Stimulated activated CD4-positive, alpha-beta T cell treated with anti-CD3 and anti-CD28 coated beads, Interleukin-4, amount 100 ng/mL, for 48 hours (primary cell): ENCODE results near the gene PPFIBP1.

Source experiments
- DNase-seq, 2 donors: peaks; one replicate each; pipeline ENCODE4 v3.0.0-alpha.2; 2020; ENCODE audit warnings: low read depth in 2 of 2

Gene PPFIBP1

DNA sequence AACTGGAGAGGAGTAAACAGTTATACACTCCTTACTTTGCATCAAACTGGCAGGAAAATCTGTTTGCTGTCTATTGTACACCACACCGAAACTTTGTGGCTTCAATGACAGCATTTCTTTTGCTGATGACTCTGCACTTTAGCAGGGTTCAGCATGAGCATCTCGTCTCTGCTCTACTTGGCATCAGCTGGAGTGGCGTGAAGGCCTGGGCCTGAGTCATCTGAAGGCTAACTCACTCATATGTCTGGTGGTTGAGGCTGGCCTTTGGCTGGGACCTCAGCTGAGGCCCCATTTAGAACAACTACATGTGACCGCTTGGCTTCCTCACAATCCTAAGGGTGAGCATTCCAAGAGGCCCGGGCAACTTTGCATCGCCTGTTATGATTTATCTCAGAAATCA, 143.5 kb downstream of the PPFIBP1 start:
- DNase-seq, result peak in 1 of 2 donors; percentile 4

DNA sequence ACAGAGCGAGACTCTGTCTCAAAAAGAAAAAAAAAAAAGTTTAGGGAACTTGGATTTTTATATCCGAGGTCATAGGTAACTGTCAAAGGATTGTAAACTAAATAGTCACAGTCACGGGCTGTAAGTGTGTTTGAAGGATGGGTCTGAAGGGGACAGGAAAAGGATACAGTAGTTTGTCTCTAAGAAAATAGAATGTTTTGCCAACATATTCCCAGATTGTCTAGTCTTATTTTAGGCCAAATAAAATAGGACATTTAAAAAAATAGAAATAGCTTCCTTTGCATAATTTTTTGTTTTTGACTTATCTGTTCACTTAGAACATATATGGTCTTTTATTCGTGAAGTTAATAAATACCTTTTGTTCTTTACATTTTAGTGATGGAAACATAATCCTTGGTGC, 148.0 kb downstream of the PPFIBP1 start:
- DNase-seq, result no peak

DNA sequence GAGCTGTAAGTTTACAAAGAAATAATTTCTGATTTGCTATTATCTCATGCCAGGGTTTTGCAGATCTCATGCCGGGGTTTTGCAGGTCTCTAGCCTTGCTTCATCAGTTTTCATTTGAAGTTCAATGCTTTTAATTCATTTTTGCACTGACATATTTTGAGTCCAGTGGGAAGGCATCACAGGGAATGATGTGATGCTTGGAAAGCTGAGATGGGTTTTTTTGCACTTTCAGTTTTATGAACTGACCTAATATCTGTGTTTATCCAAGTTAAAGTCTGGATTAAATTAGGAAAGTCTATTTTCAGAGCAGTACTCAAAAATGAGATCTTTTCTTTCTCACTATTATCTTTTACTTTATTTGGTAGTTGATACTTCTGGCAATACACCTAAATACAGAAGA, 148.6 kb downstream of the PPFIBP1 start:
- no peak for DNase-seq

DNA sequence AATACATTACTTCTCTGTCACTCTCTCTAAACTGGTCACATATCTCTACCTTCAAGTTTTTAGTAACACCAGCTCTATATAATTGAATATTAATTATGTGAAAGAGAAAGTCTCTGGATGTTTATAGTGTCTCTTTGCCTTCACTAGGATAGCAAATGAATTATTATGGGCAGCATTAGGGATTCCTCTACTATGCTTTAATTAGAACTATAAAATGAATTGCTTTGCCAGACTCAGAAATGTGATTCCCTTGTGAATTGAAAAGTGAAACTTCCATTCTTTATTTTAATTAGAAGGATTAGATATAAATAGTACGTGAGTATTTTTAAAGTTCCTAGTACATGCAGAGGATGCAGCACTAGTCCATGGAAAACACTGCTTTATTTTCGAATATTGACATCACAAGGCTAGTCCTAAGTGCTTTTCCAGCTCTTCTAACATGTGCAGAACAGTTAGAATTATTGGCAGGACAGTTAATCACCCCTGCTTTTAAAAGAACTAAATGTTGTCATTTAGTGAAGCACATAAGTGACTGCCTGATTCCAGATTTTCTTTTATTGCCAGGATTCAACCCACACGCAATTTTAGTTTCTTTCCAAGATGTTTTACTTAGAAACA, 149.2 kb downstream of the PPFIBP1 start:
- DNase-seq, result no peak

DNA sequence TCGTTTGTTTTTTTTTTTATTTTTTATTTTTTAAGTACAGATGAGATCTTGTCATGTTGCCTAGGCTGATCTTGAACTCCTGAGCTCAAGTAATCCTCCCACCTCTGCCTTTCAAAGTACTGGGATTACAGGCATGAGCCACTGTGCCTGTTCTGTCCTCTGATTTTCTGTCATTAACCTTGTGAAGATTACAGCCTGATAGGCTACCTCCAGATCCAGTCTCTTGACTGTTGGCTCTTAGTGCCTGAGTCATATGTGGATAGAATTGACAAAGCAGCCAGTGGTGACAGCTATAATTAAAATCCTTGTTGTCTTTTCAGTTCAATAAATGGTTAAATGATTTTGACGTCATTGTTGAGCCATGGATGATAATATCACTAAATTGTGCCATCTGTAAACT, 151.0 kb downstream of the PPFIBP1 start:
- no peak for DNase-seq

DNA sequence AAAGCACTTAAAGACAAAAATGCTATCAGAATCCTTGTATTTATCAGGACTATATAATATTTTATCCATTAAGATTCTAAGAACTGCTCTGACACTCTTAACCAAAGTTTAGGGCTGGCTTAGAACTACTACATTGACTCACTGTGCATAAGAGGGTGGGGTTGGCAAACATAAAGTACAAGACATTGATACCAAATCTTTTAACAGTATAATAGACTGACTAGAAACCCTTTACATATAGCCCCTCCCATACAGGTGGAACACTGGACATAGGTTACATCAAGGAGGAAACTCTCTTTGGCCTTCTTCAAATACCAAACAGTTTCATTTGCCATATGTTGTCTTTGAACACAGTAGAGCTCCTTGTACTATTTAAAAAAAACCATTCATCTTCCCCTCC, 156.6 kb downstream of the PPFIBP1 start:
- no peak for DNase-seq

DNA sequence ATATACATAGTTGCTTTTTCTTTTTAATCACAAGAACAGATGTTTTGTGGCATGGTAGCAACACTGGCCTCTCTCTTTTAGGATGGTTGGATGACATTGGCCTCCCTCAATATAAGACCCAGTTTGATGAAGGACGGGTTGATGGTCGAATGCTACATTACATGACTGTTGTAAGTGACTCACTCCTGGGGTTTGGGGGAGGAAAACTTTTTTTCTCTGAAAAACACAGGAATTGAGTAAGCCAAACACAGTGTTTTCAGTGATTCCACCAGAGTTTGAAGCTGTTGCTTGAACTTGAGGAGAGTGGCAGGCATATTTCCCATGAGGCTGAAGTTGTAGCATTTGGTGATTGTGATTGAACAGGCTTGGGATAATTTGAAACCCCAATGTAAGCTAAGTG, 158.5 kb downstream of the PPFIBP1 start:
- DNase-seq, result no peak

DNA sequence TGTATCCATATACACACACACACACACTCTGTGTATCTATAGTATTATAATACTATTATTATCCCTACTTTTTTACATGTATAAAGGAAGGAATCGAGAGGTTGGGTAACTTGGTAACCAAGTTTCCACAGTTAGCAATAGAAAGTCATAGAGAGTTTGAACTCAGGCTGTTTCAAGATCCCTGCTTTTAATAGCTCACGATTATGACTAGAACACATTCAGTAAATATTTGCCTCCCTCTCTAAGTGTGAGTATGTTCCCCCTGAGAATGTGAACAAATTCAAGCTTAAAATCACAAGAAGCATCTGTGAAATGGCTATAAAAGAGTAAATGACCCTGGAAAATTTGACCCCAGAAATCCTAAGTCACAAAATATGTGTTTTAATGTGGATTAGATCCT, 161.3 kb downstream of the PPFIBP1 start:
- no peak for DNase-seq

DNA sequence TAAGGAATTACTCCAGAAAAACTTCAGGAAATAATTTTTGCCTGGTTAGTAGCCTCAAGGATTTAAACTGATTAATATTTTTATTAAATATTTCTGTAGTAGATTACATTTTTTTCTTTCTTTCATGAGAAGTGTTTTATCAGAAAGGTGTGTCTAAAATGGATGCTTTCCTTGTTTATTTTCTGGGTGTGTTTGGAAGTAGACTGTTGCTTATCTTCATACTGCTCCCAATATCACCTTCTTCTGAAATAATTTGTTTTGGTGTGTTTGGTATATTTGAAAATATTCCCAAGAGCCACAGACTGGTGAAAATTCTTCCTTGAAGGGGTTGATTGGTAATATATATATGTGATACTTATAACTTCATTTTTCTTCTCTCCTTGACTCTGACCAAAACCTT, 162.1 kb downstream of the PPFIBP1 start:
- no peak for DNase-seq

DNA sequence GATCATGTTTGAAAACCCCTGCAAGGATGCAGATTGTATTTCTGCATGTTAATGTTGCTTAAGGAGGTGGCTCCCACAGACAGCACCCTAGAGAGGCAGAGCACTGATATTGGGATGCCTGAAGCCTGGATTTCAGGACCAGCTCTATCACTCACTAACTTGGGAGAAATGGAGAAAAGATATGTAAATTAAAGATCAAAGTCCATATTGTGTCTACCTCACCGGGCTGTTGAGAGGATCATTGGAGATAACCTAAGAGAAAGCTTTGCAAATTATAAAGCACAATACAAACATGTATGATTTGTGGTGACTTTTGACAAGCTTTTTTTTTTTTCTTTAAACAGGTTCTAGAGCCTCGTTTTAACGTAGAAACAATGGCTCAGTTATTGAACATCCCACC, 164.7 kb downstream of the PPFIBP1 start:
- no peak for DNase-seq

DNA sequence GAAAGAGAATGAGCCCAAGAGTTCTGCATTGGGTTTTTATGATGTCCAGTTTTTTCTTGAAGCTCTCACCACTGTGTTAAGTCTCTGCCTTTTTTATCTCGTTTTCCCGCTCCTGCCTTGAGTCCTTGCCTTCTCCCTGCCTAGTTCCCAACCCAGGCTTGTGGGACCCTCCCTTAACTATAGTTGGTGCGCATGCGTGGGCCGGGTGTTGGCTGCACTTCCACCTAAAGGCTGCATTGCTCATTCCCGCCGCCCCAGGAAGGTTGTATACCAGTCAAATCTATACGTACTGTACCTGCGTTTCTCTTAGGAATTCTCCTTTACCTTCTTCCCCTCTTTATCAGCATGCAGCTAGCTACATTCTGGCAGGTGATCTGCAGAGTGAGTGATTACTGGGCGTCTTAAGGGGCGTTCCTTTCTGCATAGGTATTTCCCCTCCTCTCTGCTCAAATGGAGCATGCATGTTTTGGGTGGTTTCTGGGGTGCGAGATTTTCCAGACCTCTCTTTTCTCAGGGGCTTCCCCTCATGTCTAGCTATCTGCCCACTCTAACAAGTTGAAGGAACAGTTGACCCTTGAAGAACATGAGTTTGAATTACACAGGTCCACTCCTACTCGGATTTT, 165.7 kb downstream of the PPFIBP1 start:
- DNase-seq, result no peak

DNA sequence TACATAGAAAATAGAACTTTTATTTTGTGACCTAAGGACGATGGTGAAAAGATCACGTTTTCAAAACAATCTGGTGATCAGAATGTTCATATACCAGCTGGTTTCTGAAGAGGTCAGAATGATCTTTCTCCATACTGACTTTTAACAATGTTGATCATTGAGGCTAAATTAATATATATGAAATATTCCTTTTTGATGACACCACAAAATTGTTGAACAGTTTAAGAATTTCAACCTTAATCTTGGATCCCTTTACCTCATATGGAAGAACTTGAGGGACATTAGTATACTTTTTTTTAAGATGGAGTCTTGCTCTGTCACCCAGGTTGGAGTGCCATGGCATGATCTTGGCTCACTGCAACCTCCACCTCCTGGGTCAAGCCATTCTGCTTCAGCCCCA, 169.4 kb downstream of the PPFIBP1 start:
- no peak for DNase-seq

DNA sequence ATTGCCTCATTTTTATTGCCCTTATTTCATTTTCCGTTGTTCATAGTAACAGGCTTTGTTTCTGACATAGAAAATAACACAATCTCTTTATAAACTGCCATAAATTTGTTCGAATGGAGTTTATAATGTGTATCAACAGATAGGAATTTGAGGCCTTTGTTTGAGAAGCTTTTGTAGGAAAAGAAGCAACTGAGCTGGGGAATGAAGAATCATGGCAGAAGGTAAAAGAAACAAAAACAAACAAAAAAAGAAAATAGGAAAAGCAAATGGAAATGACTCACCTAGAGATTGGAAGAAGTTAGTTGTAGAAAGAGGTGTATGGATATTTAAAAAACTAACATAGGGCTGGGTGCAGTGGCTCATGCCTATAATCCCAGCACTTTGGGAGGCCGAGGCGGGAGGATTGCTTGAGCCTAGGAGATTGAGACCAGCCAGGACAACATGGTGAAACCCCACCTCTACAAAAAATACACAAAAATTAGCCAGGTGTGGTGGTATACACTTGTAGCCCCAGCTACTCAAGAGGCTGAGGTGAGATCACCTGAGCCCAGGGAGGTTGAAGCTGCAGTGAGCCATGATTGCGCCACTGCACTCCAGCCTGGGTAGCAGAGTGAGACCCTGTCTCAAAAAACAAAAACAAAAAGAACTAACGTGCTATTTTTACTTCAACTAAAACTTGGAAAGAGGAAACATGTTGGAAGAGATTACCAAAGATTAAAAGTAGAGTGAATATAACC, 171.7 kb downstream of the PPFIBP1 start:
- DNase-seq, result no peak

DNA sequence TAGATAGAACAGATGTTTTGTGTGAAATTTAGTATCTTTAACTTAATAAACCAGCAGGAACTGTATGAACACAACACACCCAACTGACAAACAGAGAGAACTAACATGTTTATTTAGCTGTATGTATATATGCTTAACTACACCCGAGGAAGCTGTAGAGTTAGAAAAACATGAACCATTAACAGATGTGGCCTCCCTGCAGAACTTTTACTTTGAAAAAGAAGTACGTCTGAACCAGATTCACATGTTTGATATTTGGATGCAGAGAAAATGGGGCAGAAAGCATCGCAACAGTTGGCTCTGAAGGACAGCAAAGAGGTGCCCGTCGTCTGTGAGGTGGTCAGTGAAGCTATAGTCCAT, 172.3 kb downstream of the PPFIBP1 start, which contains the start of gene REP15:
TSS of gene REP15 (plus strand) at position 155 of the 360 bp plus-strand sequence. CDS start at position 271, 116 bp downstream.
- no peak for DNase-seq

DNA sequence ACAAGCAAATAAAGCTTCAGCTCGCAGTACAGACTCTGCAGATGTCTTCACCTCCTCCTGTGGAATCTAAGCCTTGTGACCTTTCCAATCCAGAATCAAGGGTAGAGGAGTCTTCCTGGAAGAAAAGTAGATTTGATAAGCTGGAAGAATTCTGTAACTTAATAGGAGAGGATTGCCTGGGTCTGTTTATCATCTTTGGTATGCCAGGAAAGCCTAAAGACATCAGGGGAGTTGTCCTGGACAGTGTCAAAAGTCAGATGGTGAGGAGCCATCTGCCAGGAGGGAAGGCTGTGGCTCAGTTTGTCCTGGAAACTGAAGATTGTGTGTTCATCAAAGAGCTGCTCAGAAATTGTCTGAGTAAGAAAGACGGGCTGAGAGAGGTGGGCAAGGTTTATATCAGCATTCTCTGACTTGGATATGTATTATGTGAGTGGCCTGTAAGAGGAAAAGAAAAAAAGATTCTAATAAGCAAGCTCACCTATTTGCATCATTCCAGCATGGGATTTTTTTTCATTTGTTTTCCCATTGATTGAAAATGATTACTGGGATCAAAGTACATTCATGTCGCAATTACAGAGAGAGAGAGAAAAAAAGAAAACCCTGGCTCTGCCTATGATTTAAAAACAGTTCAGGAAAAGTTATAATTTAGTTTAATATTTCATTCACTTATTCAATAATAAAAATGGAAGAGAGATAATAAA, 173.0 kb downstream of the PPFIBP1 start:
- no peak for DNase-seq

DNA sequence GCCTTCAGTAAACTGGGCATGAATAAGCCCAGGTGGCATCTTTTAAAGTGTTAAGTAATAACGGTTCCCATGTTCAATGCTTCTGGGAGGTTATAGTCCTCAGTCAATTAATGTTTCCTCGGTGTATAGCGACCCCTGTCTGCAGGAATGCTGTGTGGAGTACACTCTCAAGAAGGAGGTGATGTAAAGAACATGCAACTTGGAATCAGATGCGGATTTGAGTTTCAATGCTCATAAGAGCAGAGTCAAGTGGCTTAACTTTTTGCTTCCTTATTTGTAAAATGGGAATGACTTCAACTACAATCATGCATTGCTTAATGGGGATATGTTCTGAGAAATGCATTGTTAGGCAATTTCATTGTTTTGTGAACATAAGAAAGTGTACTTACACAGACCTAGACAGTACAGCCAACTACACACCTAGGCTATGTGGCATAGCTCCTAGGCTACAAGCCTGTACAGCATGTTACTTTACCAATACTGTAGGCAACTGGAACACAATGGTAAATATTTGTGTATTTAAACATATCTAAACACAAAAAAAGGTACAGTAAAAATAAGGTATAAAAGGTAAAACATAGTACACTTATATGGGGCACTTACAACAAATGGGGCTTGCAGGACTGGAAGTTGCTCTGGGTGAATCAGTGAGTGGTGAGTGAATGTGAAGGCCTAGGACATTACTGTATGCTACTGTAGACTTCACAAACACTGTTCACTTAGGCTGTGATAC, 179.9 kb downstream of the PPFIBP1 start:
- peak; percentile 62 to 66 for DNase-seq

DNA sequence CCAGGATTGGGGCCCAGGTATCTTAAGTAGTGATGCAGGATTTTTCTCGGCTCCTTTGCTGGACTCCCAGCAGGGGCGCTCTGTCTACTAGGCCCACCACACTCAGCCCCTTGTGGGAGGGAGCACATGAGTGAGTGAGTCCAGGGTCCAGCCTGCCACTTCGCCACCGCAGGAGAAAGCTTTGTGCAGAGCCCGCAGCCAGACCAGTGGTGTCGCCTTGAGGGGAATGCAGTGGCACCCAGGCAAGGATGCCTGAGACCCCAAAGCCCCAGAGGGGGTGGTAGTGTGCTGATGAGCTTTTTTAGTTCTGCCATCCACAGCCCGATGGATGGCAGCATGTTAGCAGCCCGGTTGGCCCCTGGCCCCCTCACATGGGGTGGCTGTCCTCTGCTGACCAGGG, 181.3 kb downstream of the PPFIBP1 start:
- DNase-seq, result no peak

DNA sequence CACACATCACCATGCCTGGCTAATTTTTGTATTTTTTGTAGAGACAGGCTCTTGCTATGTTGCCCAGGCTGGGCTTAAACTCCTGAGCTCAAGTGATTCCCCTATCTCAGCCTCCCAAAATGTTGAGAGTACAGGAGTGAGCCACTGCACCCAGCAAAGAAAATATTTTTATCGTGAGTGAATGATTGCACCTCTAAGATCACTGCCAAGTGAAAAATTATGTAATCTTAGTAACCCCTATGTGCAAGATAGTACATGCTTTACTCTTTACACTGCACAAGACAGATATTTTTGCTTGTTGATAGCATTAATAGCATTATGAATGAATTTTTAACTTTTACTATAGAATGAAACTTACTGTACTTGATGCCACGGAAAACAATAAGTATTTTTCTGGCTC, 183.2 kb downstream of the PPFIBP1 start:
- no peak for DNase-seq

DNA sequence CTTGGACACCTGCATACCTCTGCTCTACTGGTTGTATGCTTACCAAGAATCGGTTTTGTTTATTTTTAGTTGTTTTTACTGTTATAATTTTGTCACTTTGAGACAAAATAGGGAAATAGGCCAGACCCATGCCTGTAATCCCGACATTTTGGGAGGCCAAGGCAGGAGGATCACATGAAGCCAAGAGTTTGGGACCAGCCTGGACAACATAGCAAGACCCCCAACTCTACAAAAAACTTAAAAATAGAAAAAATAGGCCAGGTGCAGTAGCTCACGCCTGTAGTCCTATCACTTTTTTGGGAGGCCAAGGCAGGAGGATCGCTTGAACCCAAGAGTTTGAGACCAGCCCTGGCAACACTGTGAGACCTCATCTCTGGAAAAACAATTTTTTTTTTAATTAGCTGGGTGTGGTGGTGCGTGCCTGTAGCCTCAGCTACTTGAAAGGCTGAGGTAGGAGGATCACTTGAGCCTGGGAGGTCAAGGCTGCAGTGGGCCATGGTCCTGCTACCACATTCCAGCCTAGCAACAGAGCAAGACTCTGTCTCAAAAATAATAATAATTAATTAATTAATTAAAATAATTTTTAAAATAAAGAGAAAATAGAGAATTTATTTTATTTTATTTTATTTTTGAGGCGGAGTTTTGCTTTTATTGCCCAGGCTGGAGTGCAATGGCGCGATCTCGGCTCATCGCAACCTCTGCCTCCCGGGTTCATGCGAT, 185.4 kb downstream of the PPFIBP1 start:
- DNase-seq, result no peak

DNA sequence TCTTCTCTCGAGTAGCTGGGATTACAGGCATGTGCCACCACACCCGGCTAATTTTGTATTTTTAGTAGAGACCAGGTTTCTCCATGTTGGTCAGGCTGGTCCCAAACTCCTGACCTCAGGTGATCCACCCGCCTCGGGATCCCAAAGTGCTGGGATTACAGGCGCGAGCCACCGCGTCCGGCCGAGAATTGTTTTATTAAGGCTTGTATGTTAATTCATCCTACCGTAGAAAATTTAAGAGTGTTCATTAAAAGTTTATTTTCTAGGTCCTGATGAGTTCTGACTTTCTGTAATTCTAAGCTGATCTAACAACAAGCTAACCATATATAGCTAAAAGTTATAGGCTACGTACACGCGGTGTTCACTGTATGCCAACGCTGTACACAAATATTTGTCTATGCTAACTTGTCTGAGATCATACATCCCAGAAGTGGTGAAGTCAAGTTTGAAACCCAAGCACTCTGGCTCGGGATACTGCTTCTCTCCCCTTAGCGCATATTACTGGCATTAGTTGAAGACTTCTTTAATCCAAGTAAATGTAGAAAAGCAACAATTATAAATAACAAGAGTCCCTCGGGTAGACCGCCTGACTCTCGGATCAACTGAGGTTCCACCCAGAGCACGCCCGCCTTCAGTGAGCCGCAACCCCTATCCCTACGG, 186.1 kb downstream of the PPFIBP1 start:
- DNase-seq, result no peak
